Umbilical cord (tissue), 2 donors: ENCODE measurements around the gene DAAM1. TPM values are rescaled to one million over a fixed set of nuclear protein-coding genes. Genes with fewer than 3 reads are reported as not detected.
A peak's percentile ranks its signal among the peaks of the same experiment; 100 is the strongest.

ENCODE experiments used
- DNase-seq: peaks from one replicate; pipeline ENCODE4 v3.0.0-alpha.2; 2015; ENCODE audit warnings: low spot score
- total RNA-seq: library from RNA; depleted of rRNA; stranded (reverse); fragments of >200 nt; gene quantifications from one replicate; pipeline ENCODE4 v1.2.3, GENCODE V29; 2014; ENCODE audit warnings: low replicate concordance; ENCODE audit not compliant: insufficient read depth

Gene DAAM1
- total RNA-seq: 77.3 TPM

DNA sequence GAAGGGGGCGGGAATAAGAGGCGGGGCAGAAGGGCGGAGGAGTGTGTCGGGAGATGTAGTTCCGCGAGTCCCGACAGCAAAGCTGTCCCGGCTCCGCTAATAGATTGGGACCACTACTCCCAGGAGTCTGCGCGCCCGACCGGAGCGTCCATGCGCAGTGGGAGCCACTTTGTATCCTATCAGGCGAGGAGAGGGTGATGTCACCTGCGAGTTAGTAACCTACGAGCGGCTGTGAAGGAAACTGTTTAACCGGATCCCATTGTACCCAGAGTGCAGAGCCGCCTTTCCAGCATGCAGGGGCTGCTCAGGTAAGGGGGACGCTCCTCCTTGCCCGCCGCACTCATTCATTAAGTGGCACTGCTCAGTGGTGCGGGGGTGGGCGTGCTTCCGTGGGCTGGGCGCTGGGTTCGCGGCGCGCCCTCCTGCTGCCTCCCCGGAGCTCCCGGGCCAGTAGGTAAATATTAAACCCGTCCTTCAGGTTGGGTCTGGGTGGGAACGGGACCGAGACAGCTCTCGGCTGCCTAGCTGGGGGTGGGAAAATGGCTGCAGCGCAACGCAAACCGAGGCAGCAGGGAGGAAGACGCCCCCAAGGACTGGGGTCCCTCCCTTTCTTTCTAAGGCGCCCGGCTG, at the start of gene DAAM1:
Gene DAAM1 (plus strand): TSS at position 207 of the 630 bp plus-strand sequence. CDS start 74,811 bp downstream, outside the sequence.
- peak; percentile 100 for DNase-seq

DNA sequence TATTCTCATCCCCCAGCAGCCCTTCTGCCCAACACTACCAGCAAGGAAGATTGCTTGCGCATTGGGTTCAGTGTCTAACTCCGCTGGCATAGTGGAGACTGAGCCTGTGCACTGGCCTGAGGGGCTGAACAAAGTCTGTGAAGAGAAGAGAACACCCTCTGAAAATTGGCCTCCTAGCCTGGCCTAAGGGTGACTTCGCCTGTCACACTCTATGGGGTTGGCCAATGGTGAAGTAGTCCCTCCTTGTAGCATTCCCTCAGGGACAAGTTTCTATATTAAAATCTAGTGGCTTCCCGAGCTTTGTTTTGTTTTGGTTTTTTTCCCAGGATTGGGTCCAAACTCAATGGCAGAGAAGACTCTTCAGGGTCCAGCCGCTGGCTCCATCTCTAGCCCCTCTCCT, 49.1 kb upstream of the DAAM1 start:
- DNase-seq: no peak

DNA sequence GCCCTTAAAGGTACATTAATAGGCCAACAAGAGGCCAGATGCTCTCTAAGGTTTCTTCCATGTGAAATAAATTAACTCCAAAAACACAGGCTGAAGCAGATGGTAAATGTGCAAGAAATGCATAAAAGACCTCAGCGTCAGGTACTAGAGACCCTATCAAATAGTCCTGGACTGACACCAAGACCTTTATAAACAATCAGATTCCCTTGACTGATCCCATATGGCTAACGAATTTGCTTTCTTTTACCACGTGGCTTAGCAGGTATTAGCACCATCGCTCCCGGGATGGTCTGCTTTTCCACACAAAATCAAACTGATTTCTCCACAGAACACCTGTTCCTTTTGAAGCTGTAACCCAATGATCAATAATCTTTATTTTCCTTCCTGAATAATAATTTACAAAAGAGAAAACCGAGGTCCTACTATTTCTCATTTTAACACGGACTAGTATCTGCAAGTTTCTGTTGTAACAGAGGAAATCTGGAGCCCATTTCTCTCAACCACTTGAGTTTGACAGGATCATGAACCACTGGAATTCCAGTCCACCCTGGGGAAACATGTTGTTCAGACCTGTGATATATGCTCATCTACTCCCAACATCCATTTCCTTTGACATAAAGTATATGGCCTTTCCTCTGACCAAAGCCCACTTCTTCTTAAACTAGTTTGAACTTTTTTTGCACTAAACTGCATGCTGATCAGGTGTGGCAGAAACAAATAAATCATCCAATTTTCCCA, 48.2 kb upstream of the DAAM1 start:
- DNase-seq: no peak

DNA sequence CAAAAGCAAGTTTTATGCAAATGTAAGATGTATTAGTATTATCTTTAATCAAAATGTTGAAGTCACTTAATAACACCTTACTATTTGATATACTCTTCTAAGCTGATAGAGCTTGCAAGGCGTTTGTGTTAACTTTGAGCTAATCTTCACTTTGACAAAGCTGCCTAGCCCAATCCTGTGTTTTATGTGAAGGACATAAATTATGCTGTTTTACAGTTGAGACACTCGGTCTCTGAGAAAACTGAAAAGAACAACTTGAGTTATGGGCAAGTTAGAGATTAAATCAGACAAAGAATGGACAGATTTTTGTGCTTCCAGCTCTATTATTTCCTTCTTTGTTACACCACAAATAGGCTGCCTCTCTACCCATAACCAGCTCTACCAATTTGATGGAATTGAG, 42.0 kb upstream of the DAAM1 start:
- DNase-seq: no peak

DNA sequence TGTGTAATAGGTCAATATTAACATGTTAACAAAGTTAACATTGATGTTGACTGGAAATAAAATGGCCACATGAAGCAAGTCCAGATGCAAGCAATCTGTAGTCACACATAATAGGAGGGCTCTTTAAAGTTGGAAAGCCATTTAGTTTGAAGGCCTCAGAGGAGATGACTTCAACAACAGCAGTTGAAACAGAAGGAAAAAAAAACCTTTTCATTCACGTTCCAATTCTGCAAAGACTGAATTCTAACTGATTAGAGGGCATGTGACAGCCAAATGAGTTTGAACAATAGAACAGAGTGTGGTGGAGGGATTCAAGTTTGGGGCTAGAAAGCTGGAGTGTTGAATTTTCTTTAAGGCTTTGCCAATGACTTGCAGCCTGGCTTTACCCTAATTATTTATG, 41.5 kb upstream of the DAAM1 start:
- no peak for DNase-seq

DNA sequence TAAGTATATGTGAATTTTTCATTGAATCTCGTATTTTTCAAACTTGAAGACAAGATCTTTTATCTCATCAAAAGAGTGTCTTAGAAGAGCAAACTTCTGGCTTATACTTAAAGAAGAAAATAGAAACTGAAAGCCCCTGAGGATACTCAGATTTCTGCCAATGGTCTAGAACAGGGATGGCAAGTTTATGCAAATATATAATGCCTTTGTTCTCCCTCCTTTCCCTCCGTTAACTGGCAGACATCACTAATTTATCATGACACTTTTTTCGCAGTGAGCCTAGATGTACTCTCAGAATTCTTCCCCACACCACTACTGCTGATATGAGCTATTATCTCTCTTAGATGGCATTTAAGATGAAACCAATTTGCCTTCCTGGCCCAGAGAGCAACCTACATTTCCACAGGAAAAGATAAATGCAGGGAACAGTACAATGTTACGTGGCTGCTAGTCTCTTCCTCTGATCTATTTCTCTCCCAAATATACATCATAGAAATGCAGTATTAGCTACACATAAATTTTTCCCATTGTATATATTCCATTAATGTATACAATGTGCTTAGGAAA, 40.0 kb upstream of the DAAM1 start:
- no peak for DNase-seq

DNA sequence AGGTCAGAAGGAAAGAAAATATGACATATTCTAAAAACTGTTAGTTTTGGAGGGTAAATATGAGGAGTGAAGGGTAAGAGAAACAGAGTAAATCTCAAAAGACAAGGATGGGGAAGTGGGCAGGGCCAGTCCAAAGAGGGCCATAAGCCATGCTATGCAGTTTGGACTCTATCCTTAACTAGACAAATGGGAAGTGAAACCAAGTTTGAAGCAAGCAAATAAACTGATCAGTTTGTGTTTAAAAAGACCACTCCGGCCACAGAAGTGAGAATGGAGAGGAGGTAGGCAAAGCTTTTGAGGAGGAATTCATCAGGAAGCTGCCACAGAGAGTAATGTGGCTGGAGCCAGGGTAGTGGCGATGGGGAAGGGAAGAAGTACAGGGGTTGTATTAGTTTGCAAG, 37.5 kb upstream of the DAAM1 start:
- no peak for DNase-seq

DNA sequence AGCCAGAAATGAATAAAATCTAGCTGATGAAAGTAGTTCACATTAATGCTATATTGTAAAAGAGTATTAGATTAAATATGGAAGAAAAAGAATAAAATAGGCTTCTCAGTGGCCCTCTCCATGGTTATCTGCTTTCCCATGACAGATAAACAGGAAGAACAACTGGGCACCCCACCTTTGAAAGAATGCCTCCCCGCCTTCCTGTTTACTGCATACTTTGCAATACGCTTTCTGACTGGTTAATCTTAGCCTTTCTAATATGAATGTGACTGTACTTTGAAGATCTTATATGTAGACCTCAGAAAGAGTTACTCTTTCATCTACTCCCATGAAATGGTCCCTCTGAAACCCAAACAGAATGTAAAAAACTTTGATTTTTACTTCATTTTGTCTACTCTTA, 34.1 kb upstream of the DAAM1 start:
- no peak for DNase-seq

DNA sequence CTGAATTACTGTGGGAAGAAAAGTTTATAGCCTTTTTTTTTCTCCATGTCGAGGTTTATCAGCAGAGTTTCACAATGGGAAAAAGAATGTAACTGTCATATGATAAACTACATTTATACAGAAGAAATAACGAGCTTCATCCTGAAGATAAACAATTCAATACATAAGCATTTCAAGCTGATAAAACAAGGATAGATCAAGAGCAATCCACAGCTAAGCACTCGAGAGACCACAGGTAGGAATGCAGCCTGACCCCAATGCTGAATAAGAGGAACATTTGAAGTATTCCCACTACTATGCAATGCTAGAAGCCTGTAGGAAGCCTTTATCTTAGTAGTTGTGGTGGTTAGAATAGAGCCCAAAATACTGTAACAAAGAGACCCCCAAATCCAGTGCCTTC, 32.6 kb upstream of the DAAM1 start:
- no peak for DNase-seq

DNA sequence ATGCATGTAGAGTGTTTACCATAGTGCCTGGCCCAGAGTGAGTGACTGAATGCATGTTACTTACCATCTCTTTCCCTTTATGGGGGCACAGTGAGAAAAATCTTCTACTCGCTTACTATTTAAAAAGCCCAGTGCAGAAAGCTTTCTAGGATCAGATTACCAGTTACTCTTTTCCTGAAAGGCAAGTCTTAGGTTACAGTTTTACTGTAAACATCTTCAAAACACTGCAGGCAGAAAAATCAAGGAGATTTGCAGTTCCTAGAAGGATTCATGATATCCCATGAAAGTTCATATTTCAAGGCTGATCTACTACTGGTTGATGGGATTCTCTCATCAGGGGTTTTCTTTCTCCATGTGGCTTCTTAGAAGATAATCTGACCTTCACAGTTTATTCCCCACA, 29.3 kb upstream of the DAAM1 start:
- DNase-seq: peak; percentile 57

DNA sequence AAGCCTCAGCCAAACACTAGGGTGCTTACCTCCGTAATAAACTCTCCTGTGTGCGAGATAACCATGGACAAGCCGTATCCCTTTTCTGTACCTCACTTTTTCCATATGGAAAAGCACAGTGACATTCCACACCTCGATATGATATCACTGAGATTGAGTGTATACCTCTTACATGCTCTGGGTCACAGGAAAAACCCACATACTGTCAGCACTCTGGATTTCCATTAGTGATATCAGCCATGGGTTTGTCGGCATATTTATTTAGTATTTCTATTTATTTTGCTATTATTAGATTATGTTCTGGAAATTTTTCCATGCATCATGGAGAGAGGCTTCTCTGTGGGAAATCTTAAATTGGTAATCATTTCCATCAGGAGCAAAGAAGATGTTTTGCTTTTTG, 28.0 kb upstream of the DAAM1 start:
- DNase-seq: no peak

DNA sequence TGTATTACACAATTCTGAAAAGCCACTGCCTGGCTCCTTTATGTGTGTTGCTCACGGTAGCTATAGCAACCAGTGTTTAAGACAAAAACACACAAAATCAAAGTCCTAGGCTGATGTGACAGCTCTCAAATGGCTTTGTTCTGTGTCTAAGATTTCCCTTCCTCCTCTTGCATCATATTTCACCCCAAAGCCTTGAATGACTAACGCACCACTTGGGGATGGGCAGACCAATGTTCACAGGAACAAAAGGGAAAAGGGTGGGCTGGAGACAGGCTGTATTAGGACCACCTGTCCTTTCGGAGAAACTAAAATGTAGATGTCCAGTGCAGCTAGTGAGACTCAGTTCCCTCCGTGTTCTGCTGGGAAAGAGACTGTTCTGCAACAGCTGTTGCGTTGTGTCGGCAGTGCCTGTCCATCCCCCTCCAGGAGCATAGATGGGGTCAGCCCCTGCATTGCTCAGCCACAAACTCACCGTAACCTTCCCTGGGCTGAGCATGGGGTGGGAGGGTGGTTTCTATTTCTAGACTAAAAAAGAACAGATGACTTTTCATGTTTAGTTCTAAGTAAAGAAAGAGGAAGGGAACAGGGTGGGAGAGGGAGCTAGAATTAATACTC, 26.8 kb upstream of the DAAM1 start:
- DNase-seq: peak; percentile 52

DNA sequence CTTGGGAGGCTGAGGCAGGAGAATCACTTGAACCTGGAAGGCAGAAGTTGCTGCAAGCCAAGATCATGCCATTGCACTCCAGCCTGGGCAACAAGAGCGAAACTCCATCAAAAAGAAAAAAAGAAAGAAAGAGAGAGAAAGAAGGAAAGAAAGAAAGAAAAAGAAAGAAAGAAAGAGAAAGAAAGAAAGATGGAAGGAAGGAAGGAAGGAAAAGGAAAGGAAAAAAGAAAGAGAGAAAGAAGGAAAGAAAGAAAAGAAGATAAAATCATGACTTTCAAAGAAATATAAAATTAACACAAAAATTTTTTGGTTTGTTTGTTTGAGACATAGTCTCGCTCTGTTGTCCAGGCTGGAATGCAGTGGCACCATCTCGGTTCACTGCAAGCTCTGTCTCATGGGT, 22.2 kb upstream of the DAAM1 start:
- DNase-seq: no peak

DNA sequence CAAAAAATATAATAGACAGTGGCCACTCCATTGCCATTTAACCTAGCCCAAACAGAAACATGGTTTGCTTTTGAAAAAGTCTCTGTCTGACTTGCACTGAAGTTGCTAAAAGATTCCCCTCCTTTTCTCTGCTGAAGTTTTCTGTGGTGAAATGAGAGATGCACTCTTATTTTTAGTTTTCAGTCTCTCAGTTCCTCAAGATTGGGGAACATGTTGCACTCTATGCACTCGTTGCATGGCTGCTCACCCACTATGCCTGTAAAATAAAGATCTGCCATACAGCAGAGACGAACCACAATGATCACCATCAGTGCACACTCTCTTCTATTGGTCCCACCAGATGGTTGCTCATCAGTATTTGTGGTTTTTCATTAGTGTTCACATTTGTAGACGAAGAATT, 13.1 kb upstream of the DAAM1 start:
- no peak for DNase-seq

DNA sequence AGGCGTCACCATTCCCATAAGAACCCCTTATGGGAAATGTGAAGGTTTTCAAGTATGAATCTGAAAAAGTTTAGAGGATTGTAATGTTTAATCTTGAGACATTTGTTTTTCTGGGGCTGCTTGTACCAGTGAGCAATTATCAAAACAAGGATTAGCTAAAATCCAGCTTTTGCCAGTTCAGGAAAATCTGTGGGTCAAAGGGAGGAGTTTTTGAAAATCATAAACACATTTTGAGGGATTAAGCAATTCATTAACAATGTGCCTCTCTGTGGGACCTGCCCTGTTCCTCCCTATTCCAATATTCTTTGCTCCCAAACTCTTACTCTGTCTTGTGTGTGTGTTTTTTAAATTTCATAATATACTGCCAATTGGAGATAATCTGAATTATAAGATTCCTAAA, 11.7 kb upstream of the DAAM1 start:
- no peak for DNase-seq

DNA sequence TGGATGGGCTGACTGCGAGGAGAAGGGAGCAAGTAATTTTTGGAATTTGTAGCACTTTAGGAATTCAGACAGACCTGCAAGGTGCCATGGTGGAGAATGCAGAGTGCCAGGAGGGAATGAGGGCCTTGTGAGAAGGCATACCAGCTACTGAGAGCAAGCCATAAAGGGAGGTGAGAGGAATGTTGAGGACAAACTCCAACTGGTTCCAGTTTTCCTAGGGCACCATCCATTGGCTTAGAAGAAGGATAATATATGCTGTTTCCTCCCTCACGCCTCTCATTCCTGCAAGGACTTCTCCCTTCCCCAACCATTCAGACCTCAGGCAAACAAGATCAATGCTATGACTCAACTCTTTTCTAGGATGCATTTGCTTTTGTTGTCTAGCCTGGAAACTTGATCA, 11.2 kb upstream of the DAAM1 start:
- DNase-seq: no peak

DNA sequence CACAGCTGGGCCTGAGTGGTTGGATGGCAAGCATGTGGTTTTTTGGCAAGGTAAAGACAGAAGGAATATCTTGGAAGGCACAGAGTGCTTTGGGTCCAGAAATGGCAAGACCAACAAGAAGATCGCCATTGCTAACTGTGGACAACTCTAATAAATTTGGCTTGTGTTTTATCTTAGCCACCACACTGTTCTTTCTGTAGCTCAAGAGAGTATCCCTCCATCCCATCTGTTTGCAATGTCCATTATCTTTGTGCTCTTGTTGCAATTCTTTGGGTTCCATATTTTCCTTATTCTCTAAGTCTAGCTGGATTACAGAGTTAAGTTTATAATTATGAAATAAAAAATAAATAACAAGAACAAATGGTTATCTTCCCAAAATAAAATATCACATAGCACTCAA, 6.7 kb upstream of the DAAM1 start:
- DNase-seq: no peak

DNA sequence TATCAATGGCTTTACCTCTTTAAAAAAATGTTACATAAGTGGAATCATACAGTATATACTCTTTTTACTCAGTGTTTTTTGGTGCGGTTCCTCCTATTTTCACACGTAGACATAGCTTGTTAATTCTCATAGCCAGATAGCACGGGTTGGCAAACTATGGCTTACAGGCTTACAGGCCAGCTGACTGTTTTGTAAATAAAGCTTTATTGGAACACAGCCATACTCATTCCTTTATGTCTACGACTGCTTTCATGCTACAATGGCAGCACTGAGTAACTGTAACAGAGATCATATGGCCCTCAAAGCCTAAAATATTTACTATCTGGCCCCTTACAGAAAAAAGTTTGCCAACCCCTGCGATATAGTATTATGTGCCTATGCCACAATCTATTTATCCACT, 5.8 kb upstream of the DAAM1 start:
- no peak for DNase-seq

DNA sequence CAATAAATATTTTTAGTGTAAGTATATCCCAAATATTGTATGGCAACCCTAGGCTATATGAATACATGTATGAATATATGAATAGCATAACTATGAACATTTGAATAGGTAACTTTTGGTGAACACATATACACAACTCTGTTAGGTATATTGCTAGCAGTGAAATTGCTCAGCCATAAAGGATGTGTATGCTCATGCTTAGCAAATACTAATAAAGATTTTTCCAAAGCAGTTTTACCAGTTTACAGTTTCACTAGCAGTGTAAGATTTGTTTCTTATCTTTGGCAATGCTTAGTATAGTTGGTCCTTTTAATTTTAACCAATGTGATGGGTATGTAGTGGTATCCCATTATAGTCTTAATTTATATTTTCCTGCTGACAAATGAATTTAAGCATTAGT, 5.3 kb upstream of the DAAM1 start:
- no peak for DNase-seq

DNA sequence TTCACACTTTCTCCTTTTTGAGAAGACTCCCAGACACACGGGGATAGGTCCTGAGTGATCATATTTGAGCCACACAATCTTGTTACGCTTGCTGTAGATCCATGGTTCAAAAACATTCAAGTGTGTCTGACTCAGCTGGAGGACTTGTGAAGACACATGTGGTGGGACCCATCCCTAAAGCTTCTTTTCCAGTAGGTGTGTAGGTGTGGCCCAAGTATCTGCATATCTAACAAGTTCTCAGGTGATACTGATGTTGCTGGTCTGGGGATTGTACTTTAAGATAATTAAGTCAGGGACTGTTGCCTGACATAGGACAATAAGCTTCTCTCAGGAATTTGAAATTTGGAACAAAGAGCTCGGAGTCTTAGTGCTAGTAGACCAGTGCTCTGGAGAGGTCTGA, 4.1 kb upstream of the DAAM1 start:
- no peak for DNase-seq

DNA sequence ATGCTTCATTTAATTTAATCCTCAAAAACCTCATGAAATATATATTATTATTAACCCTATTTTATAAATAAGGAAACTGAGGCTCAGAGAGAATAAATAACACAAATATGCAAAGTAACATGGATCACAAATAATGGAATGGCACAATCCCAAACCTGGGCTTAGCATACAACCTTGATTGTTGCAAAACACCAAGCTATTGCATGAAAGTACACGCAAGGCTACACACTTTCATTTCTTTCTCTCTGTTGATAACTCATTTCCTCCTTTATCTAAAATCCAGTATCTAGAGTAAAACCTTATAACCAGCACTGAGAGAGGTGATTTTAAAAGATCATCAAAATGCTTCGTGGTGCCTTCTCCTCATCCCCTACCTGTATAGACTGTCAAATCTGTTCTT, 2.8 kb upstream of the DAAM1 start:
- no peak for DNase-seq

DNA sequence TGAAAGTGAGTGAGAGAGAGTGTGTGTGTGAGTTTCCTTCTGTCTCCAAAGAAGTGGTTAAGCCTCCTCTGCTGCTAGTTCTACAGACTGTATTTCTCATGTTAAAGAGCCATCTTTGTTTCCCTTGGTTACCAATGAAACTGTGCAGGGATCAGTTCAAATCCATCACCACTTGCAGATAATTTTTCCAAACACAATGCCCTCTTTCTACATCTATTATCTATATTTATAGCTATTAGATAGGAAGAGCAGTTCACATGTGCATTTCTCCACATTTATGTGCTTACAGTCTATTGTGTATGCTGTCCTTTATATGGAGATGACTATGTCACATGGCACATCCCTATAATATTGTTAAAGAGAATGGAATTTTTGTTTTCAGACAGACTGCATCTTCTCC, 2.2 kb upstream of the DAAM1 start:
- DNase-seq: no peak

DNA sequence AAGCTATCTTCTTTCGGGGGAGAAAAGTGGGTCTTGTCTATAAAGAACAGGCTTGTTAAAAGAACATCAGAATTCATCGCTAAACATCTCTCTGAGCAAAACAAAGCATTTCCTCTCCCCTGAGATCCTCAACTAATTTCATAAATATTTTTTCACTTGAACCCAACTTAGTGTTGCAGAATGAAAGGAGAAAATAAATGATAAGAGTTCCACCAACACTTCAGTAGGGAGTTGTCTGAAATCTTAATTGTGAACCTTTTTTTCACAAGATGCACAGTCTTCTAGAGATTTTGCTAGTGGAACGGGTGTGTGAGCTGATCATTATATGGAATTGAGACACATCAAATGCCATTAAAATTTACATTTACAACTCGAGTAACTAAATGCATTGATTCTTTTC, 1.3 kb upstream of the DAAM1 start:
- DNase-seq: no peak
